Mucosa of descending colon (tissue), 3 donors: ENCODE measurements around the gene BCL6B. TPM values are rescaled to one million over a fixed set of nuclear protein-coding genes. Genes with fewer than 3 reads are reported as not detected.

ENCODE experiments used
- ATAC-seq: fragments of 200-7000 bp; cut with Tn5 transposase; one replicate; pipeline ENCODE4 v1.9.1; 2020; ENCODE audit warnings: mild to moderate bottlenecking, moderate library complexity
- DNase-seq, 3 donors: peaks; one replicate each; pipeline ENCODE4 v3.0.0-alpha.2; 2020
- H3K36me3 ChIP-seq: fragments of 200-600 bp; one replicate; pipeline ENCODE4 v1.8.0; 2021; ENCODE audit warnings: low read depth, mild to moderate bottlenecking
- H3K4me1 ChIP-seq: fragments of 200-600 bp; one replicate; pipeline ENCODE4 v1.8.0; 2021; ENCODE audit warnings: low read depth, mild to moderate bottlenecking
- H3K4me3 ChIP-seq: fragments of 200-600 bp; one replicate; pipeline ENCODE4 v1.8.0; 2021; ENCODE audit warnings: mild to moderate bottlenecking
- H3K9me3 ChIP-seq: fragments of 200-600 bp; one replicate; pipeline ENCODE4 v1.8.0; 2021; ENCODE audit warnings: mild to moderate bottlenecking
- intact Hi-C, 2 donors: fragments of 100-400 bp; cut with DNase I in 1 of 2; cut with micrococcal nuclease in 1 of 2; formaldehyde crosslinking; loops; one replicate each; pipeline versions ENCODE4 v1.11.0 to v1.11.1; 2022; cut with DNase I, micrococcal nuclease
- total RNA-seq, 3 donors: library from RNA; stranded (reverse); fragmentation: NEBNext Ultra II Directional in 2 of 3; extraction: Animal tissue kit (Norgen Biotek cat#: 25700) in 2 of 3; gene quantifications; one replicate each; pipeline versions ENCODE4 v1.2.1 to v1.2.4, GENCODE V29; 2021 to 2023
- TF ChIP-seq, protein P1 (sequence below): fragments of 200-600 bp; IDR thresholded peaks from one replicate; pipeline ENCODE4 v1.8.0; 2022; ENCODE audit warnings: antibody characterized with exemption, mild to moderate bottlenecking
- donor health status: DM: no; HTN: no; CAD: no; lungs with moderate emphysema.
- donor health status: DM: no; HTN: no; CAD: no.
- donor health status: DM: no; HTN: yes; CAD: no.

BCL6B gene
- total RNA-seq, 3 donors from 2014 or later, result 2.5 to 9.2 (median 2.8) TPM

DNA sequence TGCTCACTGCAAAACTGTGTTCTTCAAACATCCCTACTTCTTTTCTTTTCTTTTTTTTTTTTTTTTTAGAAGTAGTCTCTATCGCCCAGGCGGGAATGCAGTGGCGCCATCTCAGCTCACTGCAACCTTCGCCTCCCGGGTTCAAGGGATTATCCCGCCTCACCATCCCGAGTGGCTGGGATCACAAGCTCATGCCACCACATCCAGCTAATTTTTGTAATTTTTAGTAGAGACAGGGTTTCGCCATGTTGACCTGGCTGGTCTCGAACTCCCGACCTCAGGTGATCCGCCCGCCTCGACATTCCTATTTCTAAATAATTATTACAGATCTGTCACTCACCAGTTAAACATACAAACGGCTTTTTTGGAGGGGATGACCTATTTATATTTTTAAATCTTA, 11.4 kb upstream of the BCL6B start:
- peak in 1 of 3 donors; percentile 15 for DNase-seq
- Histone ChIP-seq H3K4me3 (no peak overlapping the region), H3K36me3 (peaks cover 5% of the 10 kb centered on the region), H3K4me1 (peaks cover 28% of the 10 kb centered on the region), H3K9me3 (no peaks in the 10 kb centered on the region)
- intact Hi-C loops, result no loop called here
- no peak for ATAC-seq
- TF ChIP-seq, protein P1, sequence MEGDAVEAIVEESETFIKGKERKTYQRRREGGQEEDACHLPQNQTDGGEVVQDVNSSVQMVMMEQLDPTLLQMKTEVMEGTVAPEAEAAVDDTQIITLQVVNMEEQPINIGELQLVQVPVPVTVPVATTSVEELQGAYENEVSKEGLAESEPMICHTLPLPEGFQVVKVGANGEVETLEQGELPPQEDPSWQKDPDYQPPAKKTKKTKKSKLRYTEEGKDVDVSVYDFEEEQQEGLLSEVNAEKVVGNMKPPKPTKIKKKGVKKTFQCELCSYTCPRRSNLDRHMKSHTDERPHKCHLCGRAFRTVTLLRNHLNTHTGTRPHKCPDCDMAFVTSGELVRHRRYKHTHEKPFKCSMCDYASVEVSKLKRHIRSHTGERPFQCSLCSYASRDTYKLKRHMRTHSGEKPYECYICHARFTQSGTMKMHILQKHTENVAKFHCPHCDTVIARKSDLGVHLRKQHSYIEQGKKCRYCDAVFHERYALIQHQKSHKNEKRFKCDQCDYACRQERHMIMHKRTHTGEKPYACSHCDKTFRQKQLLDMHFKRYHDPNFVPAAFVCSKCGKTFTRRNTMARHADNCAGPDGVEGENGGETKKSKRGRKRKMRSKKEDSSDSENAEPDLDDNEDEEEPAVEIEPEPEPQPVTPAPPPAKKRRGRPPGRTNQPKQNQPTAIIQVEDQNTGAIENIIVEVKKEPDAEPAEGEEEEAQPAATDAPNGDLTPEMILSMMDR, result no peak

- intact Hi-C loops, result no loop called here
- no peak for ATAC-seq
- TF ChIP-seq, protein P1, result no peak
- H3K4me1 ChIP-seq, result peaks cover 28% of the 10 kb centered on the region
- peak in 1 of 3 donors; percentile 17 for DNase-seq
- H3K9me3 ChIP-seq, result no peaks in the 10 kb centered on the region
- H3K36me3 ChIP-seq, result peaks cover 5% of the 10 kb centered on the region
- peak overlapping the region; percentile 73 for H3K4me3 ChIP-seq
Observed at GRCh38 chr17:7011942-7012254, 11.0 kb upstream of the BCL6B start.

DNA sequence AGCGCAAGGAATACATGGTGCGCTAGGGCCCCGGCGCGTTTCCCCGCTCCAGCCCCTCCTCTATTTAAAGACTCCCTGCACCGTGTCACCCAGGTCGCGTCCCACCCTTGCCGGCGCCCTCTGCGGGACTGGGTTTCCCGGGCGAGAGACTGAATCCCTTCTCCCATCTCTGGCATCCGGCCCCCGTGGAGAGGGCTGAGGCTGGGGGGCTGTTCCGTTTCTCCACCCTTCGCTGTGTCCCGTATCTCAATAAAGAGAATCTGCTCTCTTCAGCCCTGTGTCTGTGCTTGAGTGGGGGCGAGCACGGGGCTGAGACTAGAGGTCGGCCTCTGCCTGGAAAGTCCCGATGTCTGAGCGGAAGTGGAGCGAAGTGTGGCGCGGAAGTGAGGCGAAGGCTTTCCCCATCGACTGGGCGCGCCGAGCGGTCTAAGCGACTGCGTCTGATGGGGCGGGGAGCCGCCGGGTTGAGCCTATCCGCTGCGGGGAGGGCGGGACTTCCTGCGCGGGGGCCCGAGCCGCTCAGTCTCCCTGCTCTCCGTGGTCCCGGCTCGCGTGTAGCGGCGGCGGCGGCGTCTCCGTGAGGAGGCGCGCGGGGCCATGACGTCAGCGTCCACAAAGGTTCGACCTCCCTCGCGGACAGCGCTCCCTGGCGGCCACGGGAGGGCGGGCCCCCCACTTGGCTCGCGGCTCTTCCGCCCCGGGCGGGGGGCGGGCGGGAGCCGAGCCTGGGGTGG, 8.4 kb upstream of the BCL6B start:
- Histone ChIP-seq H3K9me3 (no peaks in the 10 kb centered on the region), H3K4me1 (peaks cover 29% of the 10 kb centered on the region), H3K4me3 (peak overlapping the region; percentile 34), H3K36me3 (peaks cover 5% of the 10 kb centered on the region)
- intact Hi-C loops, result no loop called here
- peak; percentile 96 to 99 (median 98) for DNase-seq
- TF ChIP-seq, protein P1, result peak; percentile 84
- ATAC-seq, result peak; percentile 89

DNA sequence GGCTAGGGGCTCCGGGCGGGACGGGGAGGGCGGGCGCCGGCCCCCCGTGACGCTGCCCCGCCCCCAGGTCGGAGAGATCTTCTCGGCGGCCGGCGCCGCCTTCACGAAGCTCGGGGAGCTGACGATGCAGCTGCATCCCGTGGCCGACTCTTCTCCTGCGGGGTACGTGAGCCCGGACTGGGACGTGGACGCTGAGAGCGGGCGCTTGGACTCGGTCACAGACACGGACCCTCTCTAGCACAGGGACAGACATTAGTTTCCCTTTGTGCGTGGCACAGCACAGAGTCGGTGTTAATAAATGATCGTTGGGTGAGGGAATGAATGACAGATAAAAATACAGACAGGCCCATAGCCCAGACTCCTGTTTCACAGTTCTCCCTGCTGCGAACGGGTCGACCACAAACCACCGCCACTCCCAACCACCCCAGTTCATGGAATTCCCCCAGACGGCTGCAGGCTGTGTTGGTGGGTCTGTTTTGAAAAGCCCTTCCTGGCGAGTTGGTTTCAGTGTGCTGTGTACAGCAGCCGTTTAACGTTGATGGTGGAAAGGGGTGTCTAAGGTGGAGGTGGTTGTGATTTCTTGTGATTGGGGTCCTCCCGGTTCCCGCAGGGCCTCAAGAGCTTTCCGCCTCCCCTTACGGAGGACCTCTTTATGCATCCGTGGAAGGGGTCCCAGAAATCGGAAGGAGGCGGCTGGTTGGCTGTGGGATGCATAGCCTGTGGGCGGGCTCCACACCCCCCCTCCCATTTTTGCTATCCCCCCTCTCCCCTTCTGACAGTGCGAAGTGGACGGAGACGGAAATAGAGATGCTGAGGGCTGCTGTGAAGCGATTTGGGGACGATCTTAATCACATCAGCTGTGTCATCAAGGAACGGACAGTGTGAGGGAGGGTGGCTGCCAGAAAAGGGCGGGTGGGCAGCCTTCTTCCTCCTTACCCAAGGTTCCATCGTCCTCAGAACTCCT, 7.6 kb upstream of the BCL6B start:
- DNase-seq (peak in 2 of 3 donors; percentile 37 to 65), ATAC-seq (peak; percentile 0)
- intact Hi-C loops, result no loop called here
- H3K4me1 ChIP-seq, result peaks cover 29% of the 10 kb centered on the region
- peak overlapping the region; percentile 34 for H3K4me3 ChIP-seq
- TF ChIP-seq, protein P1, result peak; percentile 6
- H3K36me3 ChIP-seq, result peaks cover 5% of the 10 kb centered on the region
- no peaks in the 10 kb centered on the region for H3K9me3 ChIP-seq

DNA sequence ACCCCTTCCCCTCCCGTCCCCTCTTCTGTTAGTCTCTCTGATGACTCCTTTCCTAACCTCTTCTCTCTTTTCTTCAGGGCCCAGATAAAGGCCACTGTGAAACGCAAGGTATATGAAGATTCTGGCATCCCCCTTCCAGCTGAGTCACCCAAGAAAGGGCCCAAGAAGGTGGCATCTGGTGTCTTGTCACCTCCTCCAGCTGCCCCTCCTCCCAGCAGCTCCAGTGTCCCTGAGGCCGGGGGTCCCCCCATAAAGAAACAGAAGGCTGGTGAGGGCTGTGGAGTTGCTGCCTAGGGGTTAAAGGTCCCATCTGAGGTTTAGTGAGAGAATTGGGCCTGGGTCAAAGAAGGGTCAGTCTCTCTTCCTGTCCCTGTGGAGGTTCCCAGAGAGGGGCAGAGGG, 6.4 kb upstream of the BCL6B start:
- TF ChIP-seq, protein P1, result no peak
- intact Hi-C loops, result no loop called here
- Histone ChIP-seq H3K4me3 (no peak overlapping the region), H3K36me3 (peaks cover 5% of the 10 kb centered on the region), H3K4me1 (peaks cover 17% of the 10 kb centered on the region), H3K9me3 (no peaks in the 10 kb centered on the region)
- DNase-seq (peak in 1 of 3 donors; percentile 30), ATAC-seq (no peak)
